Skeletal muscle cell (primary cell): ENCODE measurements around the gene CLDN20.

Experiments
- DNase-seq: peaks from one replicate; pipeline ENCODE4 v3.0.0-alpha.2; 2010; ENCODE audit warnings: low read depth
- H3K4me3 ChIP-seq: 2 replicates; pipeline ENCODE4 v1.5.1; 2011; ENCODE audit warnings: low read depth, mild to moderate bottlenecking, control low read depth, low read length, moderate library complexity

CLDN20 gene

DNA sequence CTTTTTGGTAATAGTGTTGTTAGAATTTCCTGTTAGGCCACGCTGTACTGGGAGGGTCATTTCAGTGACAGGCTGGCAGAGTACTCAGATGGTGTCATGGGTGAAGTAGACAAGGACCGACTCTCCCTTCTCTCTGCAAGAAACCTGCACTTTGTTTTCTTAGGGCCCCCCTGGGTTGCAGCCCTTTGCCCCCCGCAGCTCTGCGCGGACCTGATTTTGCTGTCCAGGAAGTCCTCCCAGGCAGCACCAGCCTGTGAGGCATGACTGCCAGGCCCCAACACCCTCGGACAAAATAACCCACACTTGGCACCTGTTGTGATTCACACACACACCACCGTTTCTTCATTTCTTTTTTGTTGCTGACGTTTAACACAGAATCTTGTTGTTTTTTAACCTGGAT lies 21.8 kb upstream of the CLDN20 start:
- DNase-seq: no peak
- H3K4me3 ChIP-seq: no peak overlapping the region

DNA sequence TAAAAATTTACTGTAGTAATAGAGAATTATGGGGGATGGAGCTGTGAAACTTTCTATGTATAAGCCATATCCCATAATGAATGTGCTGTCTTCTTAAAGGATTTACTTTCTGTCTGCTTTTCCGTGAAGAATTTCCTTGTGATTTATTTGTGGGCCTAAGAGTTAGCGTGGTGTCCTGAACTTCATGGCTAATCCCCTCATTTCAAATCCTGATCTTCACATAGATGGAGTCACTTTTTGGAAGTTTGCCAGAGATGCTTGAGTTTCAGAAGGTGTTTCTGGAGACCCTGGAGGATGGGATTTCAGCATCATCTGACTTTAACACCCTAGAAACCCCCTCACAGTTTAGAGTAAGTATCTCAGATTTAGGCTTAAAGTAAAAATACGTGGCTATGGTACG lies 19.4 kb upstream of the CLDN20 start:
- H3K4me3 ChIP-seq: no peak overlapping the region
- no peak for DNase-seq

DNA sequence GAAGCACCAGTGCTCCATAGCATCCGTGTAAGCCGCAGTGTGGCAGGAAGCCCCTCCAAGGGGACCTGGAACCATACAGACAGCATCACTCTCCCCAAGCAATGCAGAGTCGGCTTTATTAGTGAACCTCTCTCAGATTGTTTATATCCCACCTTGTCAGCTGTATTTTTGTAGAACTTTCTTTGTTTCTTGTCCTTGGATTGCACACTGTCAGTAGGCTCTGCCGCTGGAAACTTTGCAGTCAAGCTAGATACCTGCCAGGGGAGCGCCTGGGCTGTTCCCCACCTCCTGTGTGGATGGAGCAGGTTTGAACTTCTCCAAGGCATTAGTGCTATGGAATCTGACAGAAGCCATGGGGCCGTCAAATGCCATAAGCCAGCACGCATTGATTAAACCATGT lies 18.6 kb upstream of the CLDN20 start:
- no peak for DNase-seq
- no peak overlapping the region for H3K4me3 ChIP-seq

DNA sequence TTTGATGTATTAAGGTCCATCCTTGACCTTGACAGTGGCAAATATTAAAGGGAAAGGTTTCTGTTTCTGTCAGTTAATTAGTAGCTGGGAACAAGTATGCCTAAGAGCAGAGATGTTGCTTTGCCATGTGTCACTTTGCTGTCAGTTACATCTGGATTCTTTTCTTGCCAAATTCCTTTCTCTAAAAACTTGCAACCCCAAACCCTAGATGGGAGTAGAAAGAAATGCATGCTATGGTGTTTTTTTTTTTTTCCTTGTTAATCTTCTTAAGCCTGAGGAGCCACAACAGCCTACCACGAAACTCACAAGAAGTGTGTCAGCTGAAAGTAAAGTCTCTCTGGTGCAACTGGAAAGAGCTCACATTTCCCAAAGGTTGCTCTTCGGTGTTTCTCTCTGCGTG lies 18.0 kb upstream of the CLDN20 start:
- H3K4me3 ChIP-seq: no peak overlapping the region
- DNase-seq: no peak

DNA sequence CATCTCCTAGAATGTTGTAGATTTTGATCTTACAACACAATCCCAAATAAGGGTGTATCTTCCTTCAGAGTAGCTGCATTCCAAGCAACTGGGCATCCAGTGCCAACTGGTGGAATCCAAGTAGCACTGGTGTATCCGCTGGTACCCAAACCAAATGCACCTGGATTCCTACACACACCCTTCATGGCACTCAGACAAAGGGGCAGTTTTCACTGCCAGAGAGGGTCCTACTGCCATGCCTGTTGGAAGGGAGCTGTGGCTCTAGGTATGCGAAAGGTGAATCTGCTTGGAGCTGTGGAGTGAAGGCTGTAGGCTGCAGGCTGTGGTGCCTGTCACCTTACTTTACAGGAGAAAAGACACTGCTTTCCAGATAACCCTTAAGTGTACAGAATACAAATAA lies 17.0 kb upstream of the CLDN20 start:
- DNase-seq: no peak
- H3K4me3 ChIP-seq: no peak overlapping the region

DNA sequence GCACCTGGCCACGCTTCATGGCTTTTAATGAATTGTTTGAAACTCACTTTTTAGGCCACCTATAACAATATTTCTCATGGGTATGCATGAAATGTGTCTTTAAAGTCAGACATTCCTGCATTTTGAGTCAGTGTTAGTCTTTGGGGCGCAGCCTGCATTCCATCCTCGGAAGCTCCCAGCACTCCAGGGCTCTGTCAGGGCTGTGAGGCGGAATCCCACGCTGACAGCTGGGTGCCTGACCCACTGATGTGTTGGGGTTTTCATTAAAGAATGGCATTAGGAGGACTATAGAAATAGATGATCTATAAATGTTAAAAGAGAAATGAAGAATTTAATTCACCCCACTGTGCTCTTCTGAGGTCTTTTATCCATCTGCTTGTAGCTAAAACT lies 16.2 kb upstream of the CLDN20 start:
- H3K4me3 ChIP-seq: no peak overlapping the region
- no peak for DNase-seq

DNA sequence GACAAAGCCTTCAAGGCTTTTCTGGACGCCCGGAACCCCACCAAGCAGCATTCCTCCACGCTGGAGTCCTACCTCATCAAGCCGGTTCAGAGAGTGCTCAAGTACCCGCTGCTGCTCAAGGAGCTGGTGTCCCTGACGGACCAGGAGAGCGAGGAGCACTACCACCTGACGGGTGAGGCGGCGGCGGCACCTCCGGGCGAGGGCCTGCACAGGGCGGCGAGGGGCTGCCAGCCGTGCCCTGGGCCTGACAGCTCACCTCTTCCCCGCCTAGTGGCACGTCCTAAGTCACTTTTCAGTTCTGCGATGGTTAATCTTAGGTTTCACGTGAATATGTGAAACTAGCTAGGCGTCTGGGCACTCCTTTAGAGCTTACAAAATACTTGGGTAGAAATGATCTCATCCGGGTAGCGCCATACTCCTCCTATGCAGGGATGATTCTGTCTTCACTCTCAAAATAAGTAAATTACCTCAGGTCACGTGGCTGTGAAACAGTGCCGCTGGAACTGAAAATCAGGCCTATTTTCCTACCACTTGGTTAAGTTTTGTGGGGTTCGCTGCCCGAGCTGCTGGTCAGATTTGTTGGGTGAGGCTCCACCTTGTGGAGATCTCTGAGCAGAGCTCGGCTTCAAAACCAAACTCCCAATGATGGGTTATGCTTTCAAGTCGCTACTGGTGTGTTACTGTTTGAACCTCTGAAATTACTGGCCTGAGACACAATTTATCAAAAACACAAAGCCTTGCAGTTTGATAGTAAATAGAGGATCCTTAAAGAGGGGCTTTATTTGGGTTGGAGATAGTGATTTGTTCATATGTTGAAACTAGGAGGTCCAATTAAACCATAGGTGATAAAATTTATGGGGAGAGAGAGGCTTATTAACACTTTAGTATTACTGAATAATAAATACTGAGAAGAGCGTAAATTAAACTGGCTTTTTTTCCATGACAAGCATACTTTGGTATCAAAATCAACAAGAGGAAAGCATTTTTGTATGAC lies 15.5 kb upstream of the CLDN20 start:
- DNase-seq: no peak
- H3K4me3 ChIP-seq: no peak overlapping the region

DNA sequence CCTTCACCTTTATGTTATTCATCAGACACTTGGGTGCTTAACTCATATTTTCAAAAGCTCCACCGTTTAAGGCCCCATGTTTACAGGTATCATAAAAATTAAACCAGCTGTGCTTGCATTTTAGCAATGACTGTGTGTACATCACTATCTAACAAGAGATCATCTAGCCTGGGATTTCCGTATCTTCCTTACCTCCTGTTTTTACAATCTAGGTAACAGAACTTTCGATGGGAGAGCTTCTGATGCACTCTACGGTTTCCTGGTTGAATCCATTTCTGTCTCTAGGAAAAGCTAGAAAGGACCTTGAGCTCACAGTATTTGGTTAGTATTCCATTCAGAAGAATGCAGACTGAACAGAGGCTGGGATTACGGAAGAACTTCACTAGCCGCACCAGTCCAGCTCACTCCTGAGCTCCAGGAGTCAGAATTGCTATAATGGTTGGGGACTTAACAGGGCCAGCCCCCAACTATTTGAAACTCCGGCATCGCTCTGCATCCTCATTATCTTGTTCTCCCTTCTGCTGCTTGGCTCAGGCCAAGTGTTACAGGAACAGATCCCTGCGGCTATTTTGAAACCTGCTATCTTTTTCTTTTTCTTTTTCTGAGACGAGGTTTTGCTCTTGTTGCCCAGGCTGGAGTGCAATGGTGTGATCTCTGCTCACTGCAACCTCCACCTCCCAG lies 13.0 kb upstream of the CLDN20 start:
- H3K4me3 ChIP-seq: no peak overlapping the region
- no peak for DNase-seq

DNA sequence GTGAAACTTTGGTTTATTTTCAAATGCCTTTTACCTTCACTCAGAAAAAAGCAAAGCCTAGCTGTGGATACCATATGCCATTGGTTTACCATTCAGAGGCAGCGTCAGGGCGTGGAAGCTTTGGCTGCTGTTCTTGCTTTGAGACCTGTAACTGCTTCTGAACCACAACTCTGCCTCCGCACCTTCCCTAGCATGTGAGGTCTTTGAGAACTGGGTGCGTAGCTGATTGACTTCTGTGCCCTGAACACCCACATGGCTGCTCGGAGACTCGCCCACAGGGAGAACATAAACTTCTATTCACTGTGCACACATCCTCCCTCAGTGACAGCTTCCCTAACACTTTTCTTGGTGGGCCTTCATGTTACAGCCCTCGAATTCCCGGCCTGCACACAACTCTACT lies 11.2 kb upstream of the CLDN20 start:
- DNase-seq: no peak
- H3K4me3 ChIP-seq: no peak overlapping the region

DNA sequence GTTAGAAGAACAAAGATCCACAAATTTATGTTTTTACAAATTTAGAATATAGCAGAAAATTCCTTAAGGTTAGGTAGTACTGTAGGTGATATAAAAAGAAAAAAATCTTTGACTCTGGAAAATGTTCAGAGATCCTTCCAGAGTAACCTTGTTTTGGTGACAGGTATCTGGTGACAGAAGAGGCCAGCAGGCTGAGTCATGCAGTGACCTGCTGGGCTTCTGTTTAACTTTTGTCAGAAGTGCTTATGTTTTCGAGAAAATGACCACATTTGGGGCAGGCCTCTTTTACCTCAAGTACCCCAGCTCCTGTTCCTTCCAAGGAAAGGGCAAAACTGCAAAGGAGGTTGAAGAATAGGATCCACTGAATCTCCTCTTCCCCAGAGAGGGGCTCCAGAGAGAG lies 10.5 kb upstream of the CLDN20 start:
- no peak for DNase-seq

DNA sequence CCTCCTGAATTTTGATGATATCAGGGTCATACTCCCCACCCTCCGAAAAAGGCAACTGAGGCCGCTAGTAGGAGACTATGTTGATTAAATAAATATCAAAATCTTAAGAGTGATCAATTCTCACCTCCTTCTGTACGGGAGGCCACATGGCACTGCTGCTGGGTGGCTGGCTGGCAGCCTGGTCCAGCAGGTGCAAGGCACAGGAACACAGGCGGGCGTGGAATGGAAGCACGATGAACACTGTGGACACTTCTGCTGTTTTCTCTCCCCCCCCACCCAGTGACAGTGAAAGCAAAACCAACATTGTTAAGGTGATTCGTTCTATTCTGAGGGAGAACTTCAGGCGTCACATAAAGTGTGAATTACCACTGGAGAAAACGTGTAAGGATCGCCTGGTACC lies 9.7 kb upstream of the CLDN20 start:
- DNase-seq: no peak

More for the DNA sequence above, 10.5 kb upstream of the CLDN20 start:
- H3K4me3 ChIP-seq: no peak overlapping the region

DNA sequence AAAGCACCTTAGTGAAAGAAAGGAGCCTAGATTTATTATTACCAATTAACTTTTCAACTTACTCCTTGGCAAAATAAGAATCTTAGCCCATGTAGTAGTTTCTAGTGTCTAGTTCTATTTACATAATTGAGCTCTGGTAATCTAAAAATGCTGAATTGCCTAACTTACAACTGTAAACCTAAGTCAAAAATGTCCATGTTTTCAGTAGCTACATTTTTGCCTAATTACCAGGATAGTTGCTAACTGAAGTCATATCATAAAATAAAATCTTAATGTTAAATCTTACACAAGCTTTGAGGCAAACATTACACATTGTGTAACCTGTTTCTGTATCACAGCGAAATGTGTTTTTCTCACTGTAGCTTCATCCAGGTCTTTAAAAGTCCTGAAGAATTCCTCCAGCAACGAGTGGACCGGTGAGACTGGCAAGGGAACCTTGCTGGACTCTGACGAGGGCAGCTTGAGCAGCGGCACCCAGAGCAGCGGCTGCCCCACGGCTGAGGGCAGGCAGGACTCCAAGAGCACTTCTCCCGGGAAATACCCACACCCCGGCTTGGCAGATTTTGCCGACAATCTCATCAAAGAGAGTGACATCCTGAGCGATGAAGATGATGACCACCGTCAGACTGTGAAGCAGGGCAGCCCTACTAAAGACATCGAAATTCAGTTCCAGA lies 7.6 kb upstream of the CLDN20 start:
- no peak for DNase-seq
- no peak overlapping the region for H3K4me3 ChIP-seq

More for the DNA sequence above, 9.7 kb upstream of the CLDN20 start:
- H3K4me3 ChIP-seq: no peak overlapping the region

DNA sequence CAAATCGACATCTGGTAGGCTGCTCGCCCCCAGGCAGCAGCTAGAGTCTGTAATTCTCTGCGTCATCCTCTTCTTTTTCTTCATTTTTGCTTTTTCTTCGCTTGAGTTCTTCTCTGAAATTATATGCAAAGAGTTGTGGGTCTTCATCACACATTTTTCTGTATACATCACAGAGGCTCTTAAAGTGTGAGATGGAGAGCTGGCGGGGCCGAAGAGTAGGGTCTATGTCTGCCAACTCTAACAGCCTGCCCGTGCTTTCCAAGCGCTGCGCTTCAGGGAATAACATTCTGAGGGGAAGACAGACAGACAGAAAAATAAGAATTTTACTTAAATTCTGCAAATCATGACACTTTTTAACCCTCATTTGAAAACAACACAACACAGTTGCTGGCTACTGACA lies 6.0 kb upstream of the CLDN20 start:
- no peak for DNase-seq
- H3K4me3 ChIP-seq: no peak overlapping the region

DNA sequence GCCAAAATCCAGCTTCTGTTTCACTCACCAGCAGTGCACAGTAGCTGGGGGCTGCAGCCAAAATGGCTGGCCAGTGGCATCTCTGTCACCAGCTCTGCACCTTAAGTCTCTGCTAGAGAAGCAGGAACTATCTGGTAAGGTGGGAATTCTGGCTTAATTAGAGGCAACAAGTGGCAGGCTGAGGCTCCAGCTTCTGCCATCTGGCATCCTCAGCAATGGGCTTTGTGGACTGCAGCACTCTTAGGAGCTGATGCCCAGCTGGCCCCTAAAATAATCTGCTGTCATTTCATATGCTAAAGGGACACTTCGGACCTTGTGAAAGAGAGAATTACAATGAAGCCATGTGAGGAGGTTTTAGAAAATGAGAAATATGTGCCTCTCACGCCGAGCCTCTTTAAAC lies 4.6 kb upstream of the CLDN20 start:
- no peak overlapping the region for H3K4me3 ChIP-seq
- DNase-seq: no peak

DNA sequence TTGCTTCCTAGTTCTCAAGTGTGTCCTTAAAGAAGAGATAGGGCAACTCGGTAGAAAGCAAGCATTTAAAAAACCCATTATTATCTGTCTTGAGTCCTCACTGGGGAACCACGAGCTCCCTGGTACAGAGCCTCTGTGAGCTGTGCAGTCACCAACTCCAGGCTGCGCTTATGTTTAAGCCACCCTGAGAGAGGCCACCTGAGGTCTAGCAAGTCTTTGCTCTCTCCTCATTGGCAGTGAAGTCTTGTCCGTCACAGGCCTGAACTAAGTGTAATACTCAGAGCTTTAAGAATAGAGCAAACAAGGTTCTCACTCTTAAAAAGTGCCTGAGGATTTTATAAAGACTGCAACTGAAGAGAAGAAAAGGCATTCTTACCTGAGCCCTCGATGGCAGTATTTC lies 3.9 kb upstream of the CLDN20 start:
- no peak for DNase-seq
- no peak overlapping the region for H3K4me3 ChIP-seq

DNA sequence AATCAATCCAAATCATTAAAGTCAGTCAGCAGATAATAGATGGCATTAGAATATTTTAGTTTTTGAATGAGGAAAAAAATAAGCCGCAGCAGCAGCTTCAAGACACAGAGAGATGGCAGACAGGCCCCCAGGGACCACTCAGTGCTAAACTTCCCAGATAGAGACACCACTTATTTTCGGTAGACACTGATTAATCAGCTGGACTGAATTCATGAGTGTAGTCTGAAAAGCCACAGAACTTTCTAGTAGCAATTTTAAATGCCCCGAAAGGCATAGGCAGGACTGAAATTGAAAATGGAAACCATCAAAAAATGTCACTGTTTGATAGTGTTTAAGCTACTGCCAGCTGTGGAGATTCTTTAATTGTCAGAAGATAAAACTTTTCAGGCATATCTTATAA lies 3.1 kb upstream of the CLDN20 start:
- no peak for DNase-seq
- H3K4me3 ChIP-seq: no peak overlapping the region

DNA sequence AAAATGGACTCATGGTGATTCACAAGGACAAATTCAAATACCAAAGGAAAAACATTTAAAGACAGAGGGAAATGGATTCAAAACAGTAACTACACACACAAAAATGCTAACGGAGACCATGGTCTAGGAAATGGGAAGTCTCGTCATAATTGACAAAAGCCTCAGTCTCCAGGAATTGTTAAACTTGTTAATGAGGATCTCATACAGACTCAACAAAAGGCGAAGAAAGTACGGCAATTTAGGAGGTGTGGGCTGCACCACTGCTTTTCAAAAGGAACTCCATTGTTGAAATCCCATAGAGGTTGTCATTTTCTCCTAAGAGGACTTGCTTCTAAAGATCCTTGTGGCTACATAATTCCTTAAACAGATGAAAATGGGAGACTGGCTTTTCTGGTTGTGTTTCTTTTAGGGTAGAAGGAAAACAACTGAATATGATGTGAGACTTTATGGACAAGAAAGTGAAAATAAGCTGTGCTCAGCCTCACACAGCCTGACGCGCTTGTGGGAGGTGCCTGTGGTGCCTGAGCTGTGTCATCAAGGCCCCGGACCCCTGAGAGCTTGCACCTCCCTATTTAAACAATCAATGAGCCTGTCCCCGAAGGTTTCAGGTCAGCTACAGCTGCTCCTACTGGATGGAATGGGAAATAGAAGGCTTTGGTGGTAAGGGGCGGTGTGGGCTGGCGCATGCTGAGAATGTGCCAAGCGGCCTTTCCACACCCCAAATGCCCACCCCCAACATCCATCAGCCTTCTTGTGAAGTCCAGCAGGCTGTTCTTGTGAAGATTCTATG lies 2.5 kb upstream of the CLDN20 start:
- no peak for DNase-seq

DNA sequence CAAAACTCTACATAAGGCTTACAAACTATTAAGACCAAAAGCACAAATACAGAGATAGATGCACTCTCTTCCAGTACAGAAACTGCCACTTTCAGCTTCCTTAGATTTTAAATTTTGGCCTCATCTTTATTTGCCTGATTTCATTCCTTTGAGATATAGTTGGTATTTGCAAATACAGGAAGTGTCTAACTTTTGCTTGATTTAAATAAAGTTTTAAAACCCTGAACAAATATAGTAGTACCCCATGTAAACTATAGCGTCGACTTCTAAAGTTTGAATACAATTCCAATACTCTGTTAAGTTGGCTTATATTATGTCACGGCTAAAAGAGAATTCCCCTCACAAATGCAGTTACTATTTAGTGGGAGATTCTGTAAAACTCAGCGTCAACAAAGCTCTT lies 1.2 kb upstream of the CLDN20 start:
- DNase-seq: no peak
- H3K4me3 ChIP-seq: no peak overlapping the region

More for the DNA sequence above, 2.5 kb upstream of the CLDN20 start:
- no peak overlapping the region for H3K4me3 ChIP-seq

DNA sequence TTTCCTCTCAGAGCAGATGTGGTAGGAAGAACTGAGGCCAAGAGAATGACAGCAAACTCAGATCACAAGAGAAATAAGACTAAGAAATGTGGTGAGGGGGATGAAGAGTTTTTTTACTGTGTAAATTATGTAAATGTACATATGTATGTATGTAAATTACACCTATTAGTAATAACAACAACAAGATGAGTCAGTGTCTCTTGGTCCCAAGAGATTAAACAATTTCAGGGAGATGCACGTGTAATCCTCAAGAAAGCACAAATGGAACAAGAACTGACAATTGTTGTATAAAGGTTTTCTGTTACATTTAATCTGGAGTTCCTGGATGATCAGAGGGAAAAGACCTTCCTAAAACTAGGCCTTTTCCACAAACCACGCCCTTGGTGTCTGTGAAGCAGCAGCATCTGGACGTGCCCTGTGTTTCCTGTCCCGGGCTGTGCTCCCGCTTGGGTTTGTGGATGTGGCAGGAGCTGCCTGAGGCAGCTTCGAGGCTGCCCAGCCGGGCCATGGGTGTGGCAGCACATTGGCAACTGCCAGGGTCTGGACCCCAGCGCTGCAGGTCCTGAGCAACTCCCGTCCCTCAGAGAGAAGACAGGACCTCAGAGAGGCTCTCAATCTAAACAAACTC lies 994 bp downstream of the CLDN20 start:
- no peak overlapping the region for H3K4me3 ChIP-seq
- DNase-seq: no peak
